ENCODE results near the gene CCDC93. TPM values are rescaled to one million over a fixed set of nuclear protein-coding genes. Genes with fewer than 3 reads are reported as not detected.

CCDC93 gene
- total and polyA plus RNA-seq, 2 of the 4 experiments (the other 2 are of a cell fraction): 8.1 to 17.2 TPM

- no peak overlapping the region for H2AK9ac ChIP-seq (replicated peaks; ENCODE audit: low read depth, low read length, poor library complexity)
- no peaks in the 10 kb centered on the region for H3K9me3 ChIP-seq (ENCODE audit: control insufficient read depth, insufficient read depth, low read length)
- H4K20me1 ChIP-seq (ENCODE audit: insufficient read depth, low read length): no peaks in the 10 kb centered on the region
- no peak overlapping the region for H3K18ac ChIP-seq (ENCODE audit: low read depth, low read length)
- H3K27ac ChIP-seq (ENCODE audit: insufficient read depth, low read length): no peak overlapping the region
- dilution Hi-C loops (cut with HindIII; ENCODE audit: low sequenced_read_pairs, unreplicated experiment): no loop called here
- H3K4me3 ChIP-seq (ENCODE audit: insufficient read depth, low read depth, low read length): no peak overlapping the region
- BruUV-seq (replicated peaks): no TSS peak
- no peaks in the 10 kb centered on the region for H3K4me1 ChIP-seq (ENCODE audit: control insufficient read depth, insufficient read depth, low read length)
- H2AK5ac ChIP-seq (ENCODE audit: low read depth, low read length): no peak overlapping the region
- no peak overlapping the region for H3K4ac ChIP-seq (ENCODE audit: low read depth, low read length)
- H3K14ac ChIP-seq (replicated peaks; ENCODE audit: low read depth, low read length): no peak overlapping the region
- no CpG with 5 or more reads among the region's 3 CpGs for WGBS, 2 experiments (ENCODE audit: extremely low coverage in 2 of 2, insufficient read length in 1 of 2)
- H3K23ac ChIP-seq (ENCODE audit: low read depth, low read length): no peak overlapping the region
- no peaks in the 10 kb centered on the region for H3K79me1 ChIP-seq (ENCODE audit: low read depth in 1 of 2, low read length in 2 of 2)
- no peak overlapping the region for H2AFZ ChIP-seq (replicated peaks; ENCODE audit: low read length, poor library complexity)
- H3K4me2 ChIP-seq (ENCODE audit: low read depth, low read length): no peak overlapping the region
- H3K9me1 ChIP-seq (ENCODE audit: insufficient read depth, low read length): no peaks in the 10 kb centered on the region
- in situ Hi-C loops (cut with MboI; ENCODE audit: low sequenced_read_pairs): loop anchor here (25.0 kb wide), 1 partner anchor 815 kb away; no protein-coding TSS in a partner anchor
- intact Hi-C loops (cut with micrococcal nuclease): loop anchor here (1.0 to 5.0 kb wide), 4 partner anchors 155 to 817 kb away; no protein-coding TSS in a partner anchor
- H4K91ac ChIP-seq (ENCODE audit: insufficient read depth, low read depth, low read length): no peak overlapping the region
- no peak overlapping the region for H2BK5ac ChIP-seq (ENCODE audit: low read depth, low read length, poor library complexity, severe bottlenecking)
- CTCF ChIA-PET: interaction anchor here (0.5 to 2.9 kb wide), 14 partner anchors 9 to 808 kb away, joined by 3 to 11 read pairs (median 4); no protein-coding TSS in a partner anchor
- POLR2A ChIA-PET (ENCODE audit: unreplicated experiment): no interaction called here
- TF ChIP-seq CHD1 (IDR thresholded peaks at IDR 0.05; ENCODE audit: low read depth, low read length) (no peak), ELK1 (IDR thresholded peaks at IDR 0.05; ENCODE audit: borderline replicate concordance, low read depth, low read length) (no peak), RCOR1 (IDR thresholded peaks at IDR 0.05; ENCODE audit: insufficient replicate concordance, low read length) (no peak), CEBPB (IDR thresholded peaks at IDR 0.05; ENCODE audit: low read depth, low read length) (no peak), MAFK (IDR thresholded peaks at IDR 0.05; ENCODE audit: low read depth, low read length) (no peak), FOS (IDR thresholded peaks at IDR 0.05; ENCODE audit: low read depth, low read length) (no peak; the same call in 1 of the 2 replicates), NFE2L2 (IDR thresholded peaks at IDR 0.05; ENCODE audit: low read depth, low read length) (no peak), POLR2A (IDR thresholded peaks at IDR 0.05; ENCODE audit: low read depth, low read length) (no peak), SMC3 (IDR thresholded peaks at IDR 0.05; ENCODE audit: low read depth, low read length) (no peak), MAZ (IDR thresholded peaks at IDR 0.05; ENCODE audit: borderline replicate concordance, low read depth, low read length) (no peak), RAD21 (IDR thresholded peaks at IDR 0.05; ENCODE audit: low read length) (no peak), BHLHE40 (IDR thresholded peaks at IDR 0.05; ENCODE audit: low read depth, low read length) (no peak), MXI1 (IDR thresholded peaks at IDR 0.05; ENCODE audit: borderline replicate concordance, low read depth, low read length) (no peak), CTCF (conservative IDR thresholded peaks at IDR 0.05; ENCODE audit: low read depth, low read length) (no peak), USF2 (IDR thresholded peaks at IDR 0.05; ENCODE audit: low read depth, low read length) (no peak), RFX5 (IDR thresholded peaks at IDR 0.05; ENCODE audit: low read depth, low read length) (no peak)
- H3K36me3 ChIP-seq (ENCODE audit: control insufficient read depth, insufficient read depth, low read length): no peaks in the 10 kb centered on the region
- H3K56ac ChIP-seq (ENCODE audit: extremely low read depth, insufficient read depth, low read length): no peak overlapping the region
- ATAC-seq (ENCODE audit: low read depth): peak; percentile 81
- peak; percentile 57 for DNase-seq
- no peak overlapping the region for H2BK20ac ChIP-seq (ENCODE audit: low read depth, low read length)
- no peak overlapping the region for H3K9ac ChIP-seq (ENCODE audit: low read depth, low read length)
- H3K27me3 ChIP-seq (ENCODE audit: control insufficient read depth, insufficient read depth, low read length): peaks cover 24% of the 10 kb centered on the region
- no peak overlapping the region for H2BK120ac ChIP-seq (ENCODE audit: low read depth, low read length)
- H4K8ac ChIP-seq (ENCODE audit: low read depth in 2 of 2, low read length in 2 of 2): no peak overlapping the region
- no peak overlapping the region for H2BK15ac ChIP-seq (ENCODE audit: low read depth, low read length)
- no peak overlapping the region for H4K5ac ChIP-seq (ENCODE audit: low read depth, low read length)
These were observed 33.5 kb upstream of the CCDC93 start for GRCh38 chr2:118047380-118047826.

All from IMR-90 (cell line).